KMS-11 (cell line): ENCODE data around the gene MACROD2.

Experiments used
- H2AFZ ChIP-seq: fragments of 200-600 bp; sonication (generic); 2 replicates; pipeline ENCODE4 v1.6.1; 2016; ENCODE audit warnings: antibody characterized with exemption, mixed run types, low read depth
- H3K27ac ChIP-seq: fragments of 200-600 bp; sonication (generic); 2 replicates; pipeline ENCODE4 v1.6.1; 2016; ENCODE audit warnings: mild to moderate bottlenecking, mixed run types
- H3K27me3 ChIP-seq: fragments of 200-600 bp; sonication (generic); 2 replicates; pipeline ENCODE4 v1.6.1; 2017; ENCODE audit warnings: mild to moderate bottlenecking, low read depth, mixed run types, moderate library complexity; ENCODE audit not compliant: insufficient read depth
- H3K36me3 ChIP-seq: fragments of 200-600 bp; sonication (generic); 2 replicates; pipeline ENCODE4 v1.6.1; 2017; ENCODE audit warnings: mild to moderate bottlenecking, mixed run types; ENCODE audit not compliant: insufficient read depth
- H3K4me1 ChIP-seq: fragments of 200-600 bp; sonication (generic); 2 replicates; pipeline ENCODE4 v1.6.1; 2016; ENCODE audit warnings: mild to moderate bottlenecking, low read depth, mixed run types; ENCODE audit not compliant: poor library complexity, severe bottlenecking
- H3K4me2 ChIP-seq: fragments of 200-600 bp; sonication (generic); 2 replicates; pipeline ENCODE4 v1.7.0; 2016; ENCODE audit warnings: mild to moderate bottlenecking, mixed run types
- H3K4me3 ChIP-seq: fragments of 200-600 bp; sonication (generic); IDR thresholded peaks from 2 replicates; pipeline ENCODE4 v1.6.1; 2017; ENCODE audit warnings: low read depth, low read length, mixed read lengths; ENCODE audit not compliant: insufficient read depth
- H3K79me2 ChIP-seq: fragments of 200-600 bp; sonication (generic); 2 replicates; pipeline ENCODE4 v1.6.1; 2016; ENCODE audit warnings: low read depth, mixed run types; ENCODE audit not compliant: insufficient read depth
- H3K9ac ChIP-seq: fragments of 200-600 bp; sonication (generic); 2 replicates; pipeline ENCODE4 v1.6.1; 2016; ENCODE audit warnings: mild to moderate bottlenecking, mixed run types
- H4K20me1 ChIP-seq: fragments of 200-600 bp; sonication (generic); 2 replicates; pipeline ENCODE4 v1.6.1; 2016; ENCODE audit warnings: mild to moderate bottlenecking, mixed run types; ENCODE audit not compliant: insufficient read depth
- TF ChIP-seq, protein P1 (sequence below): fragments of 200-600 bp; sonication (generic); conservative IDR thresholded peaks from 2 replicates; pipeline ENCODE4 v1.6.1; 2017; ENCODE audit warnings: low read depth, mild to moderate bottlenecking, antibody characterized with exemption, low read length, moderate library complexity, mixed read lengths

The MACROD2 gene

GRCh38 chr20:15776770-15777466 is 1781.6 kb downstream of the MACROD2 start:
- no peak overlapping the region for H3K4me2 ChIP-seq
- H3K79me2 ChIP-seq: no peaks in the 10 kb centered on the region

DNA sequence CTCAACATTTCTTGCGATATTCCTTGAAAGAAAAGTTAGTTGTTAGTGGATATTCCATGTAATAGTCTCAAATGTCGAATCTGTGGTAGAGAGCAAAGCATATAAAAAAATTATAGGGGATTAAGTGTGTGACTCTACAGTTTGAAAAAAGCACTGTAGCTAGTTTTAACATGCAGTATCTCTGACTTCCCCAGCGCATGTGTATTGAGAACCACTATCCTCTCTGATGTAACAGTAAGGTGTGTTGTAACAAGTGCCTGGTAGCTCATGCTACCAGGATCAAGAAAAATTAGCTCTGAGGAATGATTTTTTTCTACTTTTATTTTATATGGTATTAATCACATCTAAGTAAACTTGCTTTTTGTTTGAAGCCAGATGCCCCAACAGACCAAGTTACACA is 1788.7 kb downstream of the MACROD2 start:
- no peak overlapping the region for H2AFZ ChIP-seq
- H3K27me3 ChIP-seq: no peaks in the 10 kb centered on the region
- H3K79me2 ChIP-seq: no peaks in the 10 kb centered on the region
- no peaks in the 10 kb centered on the region for H3K36me3 ChIP-seq
- no peak overlapping the region for H3K4me3 ChIP-seq
- no peak overlapping the region for H3K9ac ChIP-seq
- H3K4me2 ChIP-seq: no peak overlapping the region
- no peak overlapping the region for H3K27ac ChIP-seq
- TF ChIP-seq, protein P1, sequence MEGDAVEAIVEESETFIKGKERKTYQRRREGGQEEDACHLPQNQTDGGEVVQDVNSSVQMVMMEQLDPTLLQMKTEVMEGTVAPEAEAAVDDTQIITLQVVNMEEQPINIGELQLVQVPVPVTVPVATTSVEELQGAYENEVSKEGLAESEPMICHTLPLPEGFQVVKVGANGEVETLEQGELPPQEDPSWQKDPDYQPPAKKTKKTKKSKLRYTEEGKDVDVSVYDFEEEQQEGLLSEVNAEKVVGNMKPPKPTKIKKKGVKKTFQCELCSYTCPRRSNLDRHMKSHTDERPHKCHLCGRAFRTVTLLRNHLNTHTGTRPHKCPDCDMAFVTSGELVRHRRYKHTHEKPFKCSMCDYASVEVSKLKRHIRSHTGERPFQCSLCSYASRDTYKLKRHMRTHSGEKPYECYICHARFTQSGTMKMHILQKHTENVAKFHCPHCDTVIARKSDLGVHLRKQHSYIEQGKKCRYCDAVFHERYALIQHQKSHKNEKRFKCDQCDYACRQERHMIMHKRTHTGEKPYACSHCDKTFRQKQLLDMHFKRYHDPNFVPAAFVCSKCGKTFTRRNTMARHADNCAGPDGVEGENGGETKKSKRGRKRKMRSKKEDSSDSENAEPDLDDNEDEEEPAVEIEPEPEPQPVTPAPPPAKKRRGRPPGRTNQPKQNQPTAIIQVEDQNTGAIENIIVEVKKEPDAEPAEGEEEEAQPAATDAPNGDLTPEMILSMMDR: no peak
- no peaks in the 10 kb centered on the region for H4K20me1 ChIP-seq
- H3K4me1 ChIP-seq: no peaks in the 10 kb centered on the region

More at GRCh38 chr20:15776770-15777466, 1781.6 kb downstream of the MACROD2 start:
- Histone ChIP-seq H4K20me1 (no peaks in the 10 kb centered on the region), H3K27me3 (no peaks in the 10 kb centered on the region), H3K27ac (no peak overlapping the region), H3K9ac (no peak overlapping the region), H2AFZ (no peak overlapping the region), H3K4me3 (no peak overlapping the region), H3K36me3 (no peaks in the 10 kb centered on the region), H3K4me1 (no peaks in the 10 kb centered on the region)
- TF ChIP-seq, protein P1: no peak

- H4K20me1 ChIP-seq: no peaks in the 10 kb centered on the region
- H3K27ac ChIP-seq: no peak overlapping the region
- H3K4me3 ChIP-seq: no peak overlapping the region
- H3K4me2 ChIP-seq: no peak overlapping the region
- no peak overlapping the region for H3K9ac ChIP-seq
- no peaks in the 10 kb centered on the region for H3K79me2 ChIP-seq
- no peaks in the 10 kb centered on the region for H3K4me1 ChIP-seq
- no peak overlapping the region for H2AFZ ChIP-seq
- H3K36me3 ChIP-seq: no peaks in the 10 kb centered on the region
- no peaks in the 10 kb centered on the region for H3K27me3 ChIP-seq
- TF ChIP-seq, protein P1: no peak
Observed at GRCh38 chr20:15789079-15789478, 1793.8 kb downstream of the MACROD2 start.

DNA sequence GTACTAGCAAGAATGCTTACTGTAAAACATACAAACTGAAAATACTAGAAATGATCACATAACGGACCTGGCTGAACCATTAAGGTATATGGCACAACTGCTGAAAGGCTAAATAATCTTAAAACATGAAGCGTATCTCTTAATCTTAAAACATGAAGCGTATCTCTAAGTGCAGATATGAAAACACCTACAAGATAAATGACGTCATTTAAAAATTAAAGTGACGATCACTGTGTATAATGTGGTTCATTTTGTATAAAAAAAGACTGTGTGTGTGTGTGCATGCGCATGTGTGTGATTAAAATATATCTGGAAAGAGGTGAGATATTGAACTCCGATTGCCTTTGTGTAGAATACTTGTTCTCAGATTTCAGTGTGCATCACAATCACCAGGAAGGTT is 1797.5 kb downstream of the MACROD2 start:
- Histone ChIP-seq H3K4me1 (no peaks in the 10 kb centered on the region), H3K9ac (no peak overlapping the region), H3K4me3 (no peak overlapping the region), H3K27me3 (no peaks in the 10 kb centered on the region), H3K27ac (no peak overlapping the region), H4K20me1 (no peaks in the 10 kb centered on the region), H3K4me2 (no peak overlapping the region), H2AFZ (no peak overlapping the region), H3K36me3 (no peaks in the 10 kb centered on the region), H3K79me2 (no peaks in the 10 kb centered on the region)
- TF ChIP-seq, protein P1: no peak
